ENCODE data around the gene CXCR5.

The CXCR5 gene

DNA sequence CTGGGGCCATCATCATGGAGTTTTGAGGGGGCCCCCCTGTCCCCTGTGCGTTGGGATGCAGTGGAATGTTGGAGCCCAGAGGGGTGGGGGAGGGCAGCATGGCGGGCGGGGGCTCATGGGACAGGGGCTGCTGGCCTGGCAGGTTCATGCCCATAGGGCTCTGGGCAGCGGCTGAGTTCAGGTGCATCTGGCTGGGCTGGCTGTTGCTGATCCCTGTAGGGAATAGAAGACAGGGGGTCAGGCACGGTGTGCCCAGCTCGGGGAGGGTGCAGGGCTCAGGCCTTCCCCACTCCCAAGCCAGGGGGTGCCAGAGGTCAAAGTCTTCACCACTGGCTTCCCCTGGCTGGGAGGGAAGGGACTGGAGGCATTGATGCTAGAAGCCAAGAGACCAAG lies 15.6 kb downstream of the CXCR5 start:
- FAIRE-seq: no peak

DNA sequence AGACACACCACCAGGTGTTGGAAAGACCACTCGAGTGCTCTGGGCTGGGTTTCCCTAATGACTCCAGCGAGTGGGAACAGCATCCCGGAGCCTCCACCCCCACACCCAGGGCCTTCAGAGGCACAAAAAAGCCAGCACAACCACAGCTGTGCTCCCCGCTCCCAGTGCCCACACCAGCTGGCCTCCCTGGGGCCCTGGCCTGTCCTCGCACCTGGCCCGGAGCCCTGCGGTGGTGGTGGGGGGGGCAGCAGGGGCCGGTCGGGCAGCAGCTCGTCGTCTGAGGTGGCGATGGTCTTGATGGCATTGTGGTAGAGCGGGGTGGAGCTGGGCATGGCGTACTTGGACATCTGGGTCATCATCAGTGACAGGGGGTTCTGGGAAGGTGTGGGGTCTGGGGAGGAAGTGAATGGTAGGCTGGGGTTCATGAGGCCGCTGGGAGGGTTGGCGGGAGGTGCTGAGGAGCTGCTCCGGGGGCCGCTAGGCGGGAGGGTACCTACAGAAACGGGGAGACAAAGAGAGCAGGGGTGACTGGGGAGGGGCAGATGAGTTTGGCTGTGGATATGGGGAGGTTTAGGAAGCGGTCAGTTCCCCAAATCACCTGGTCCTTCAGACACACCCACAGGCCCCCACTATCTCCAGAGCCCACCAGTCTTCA lies 16.1 kb downstream of the CXCR5 start:
- FAIRE-seq: no peak

DNA sequence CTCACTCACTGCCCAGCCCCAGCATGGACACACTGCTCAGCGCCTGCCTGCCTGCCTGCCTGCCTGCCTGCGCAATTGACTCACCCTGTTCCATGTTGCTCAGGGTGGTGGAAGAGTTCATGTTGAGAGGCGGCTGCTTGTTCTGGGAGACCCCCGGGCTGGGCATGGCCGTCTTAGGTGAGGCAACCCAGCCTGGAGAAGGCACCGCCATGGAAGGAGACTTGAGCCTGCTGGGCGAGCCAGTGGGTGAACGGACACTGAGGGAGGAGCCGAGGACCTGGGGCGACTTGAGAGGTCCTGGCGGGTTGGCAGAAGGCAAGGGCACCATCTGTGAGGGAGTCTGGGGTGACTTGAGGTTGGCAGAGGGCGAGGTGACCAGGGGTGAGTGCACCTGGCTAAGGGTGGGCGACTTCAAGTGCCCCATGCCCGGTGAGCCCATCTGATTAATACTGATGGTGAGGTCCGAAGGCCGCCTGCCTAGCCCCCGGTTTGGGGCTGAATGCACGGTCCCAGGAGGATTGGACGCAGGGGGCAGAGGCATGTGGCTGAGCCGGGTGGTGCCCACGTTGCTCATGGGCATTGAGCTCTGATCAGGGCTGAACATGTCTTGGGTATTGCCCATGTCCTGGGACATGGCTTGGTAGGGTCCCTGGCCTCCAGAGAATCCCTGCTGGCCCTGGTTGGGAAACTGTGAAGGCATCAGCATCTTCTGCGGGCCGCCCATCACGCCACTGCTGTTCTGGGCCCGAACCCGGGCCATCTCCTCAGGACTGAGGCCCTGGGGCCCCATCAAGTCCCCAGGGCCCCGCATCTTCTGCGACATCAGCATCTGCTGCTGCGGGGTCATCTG lies 17.1 kb downstream of the CXCR5 start:
- FAIRE-seq: no peak

DNA sequence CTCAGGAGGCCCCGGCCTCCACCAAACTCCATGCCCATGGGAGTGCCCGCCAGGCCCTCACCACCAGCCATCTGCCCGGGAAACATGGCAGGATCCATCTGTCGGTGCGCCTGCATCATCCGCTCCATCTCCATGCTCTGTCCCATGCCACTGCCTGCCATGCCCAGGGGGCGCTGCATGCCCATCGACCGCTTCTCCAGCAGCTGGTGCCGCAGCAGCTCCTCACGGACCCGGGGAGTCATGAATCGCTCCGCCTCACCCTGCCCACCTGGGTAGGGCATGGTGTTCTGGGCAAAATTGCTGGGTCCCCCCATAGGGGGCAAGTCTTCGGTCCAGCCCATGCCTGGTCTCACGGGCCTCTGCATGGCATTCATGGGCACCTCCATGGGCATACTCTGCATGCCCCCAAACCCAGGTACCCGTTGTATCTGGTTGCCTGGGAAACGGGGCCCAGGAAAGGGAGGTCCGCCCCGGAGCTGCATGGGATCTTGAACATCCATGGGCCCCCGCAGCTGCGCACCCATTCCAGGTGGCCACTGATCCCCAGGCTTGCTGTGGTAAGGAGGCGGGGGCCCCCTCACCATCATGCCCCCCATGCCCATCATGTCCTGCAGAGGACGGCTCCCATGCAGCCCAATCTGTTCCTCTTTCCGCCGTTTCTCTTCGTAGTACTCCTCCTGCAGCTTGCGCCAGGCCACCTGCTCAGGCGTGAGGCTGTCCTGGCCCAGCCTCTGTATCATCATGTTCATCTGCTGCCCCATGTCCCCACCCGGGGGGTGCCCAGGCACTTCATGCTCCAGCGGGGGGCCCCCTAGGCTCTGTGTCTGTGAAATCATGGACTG lies 18.0 kb downstream of the CXCR5 start:
- no peak for FAIRE-seq

DNA sequence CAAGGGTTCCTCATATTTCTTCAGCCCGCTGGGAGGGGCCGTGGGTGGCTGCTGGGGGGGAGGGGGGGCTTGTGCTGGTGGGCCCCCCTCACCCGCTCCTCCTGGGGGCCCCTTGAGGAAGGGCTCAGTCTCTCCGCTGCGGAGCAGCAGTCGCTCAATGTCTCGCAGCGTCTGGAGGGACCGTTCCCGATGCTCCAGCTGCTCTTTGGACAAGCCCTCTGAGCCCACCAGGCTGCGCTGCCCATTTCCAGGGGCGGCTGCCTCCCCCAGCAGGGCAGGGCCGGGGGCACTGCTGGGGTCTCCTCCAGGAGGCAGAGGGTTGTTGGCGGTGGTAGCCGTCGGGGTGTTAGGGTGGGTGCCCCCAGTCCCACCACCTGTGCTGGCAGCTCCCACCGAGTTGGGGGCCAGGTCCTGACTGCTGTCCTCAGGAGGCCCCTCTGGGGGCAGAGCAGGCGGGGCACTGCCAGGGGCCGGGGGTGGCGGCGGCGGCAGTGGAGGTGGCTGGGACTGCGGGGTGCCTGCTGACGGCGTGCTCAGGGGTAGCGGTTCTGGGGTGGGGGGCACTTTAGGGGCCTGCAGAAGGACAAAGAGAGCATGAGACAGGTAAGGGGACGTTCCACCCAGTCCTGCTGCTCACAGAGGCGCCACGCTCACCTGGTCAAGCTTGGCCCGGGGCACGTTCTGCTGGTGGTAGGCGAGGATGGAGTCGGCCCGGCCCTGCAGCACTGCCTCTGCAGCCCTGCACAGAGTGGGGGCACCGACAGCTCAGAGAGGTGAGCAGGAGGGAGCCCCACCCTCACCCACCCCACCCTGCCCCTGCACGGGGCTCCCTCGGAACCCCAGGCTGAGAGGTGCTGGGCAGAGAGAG lies 18.9 kb downstream of the CXCR5 start:
- FAIRE-seq: no peak

DNA sequence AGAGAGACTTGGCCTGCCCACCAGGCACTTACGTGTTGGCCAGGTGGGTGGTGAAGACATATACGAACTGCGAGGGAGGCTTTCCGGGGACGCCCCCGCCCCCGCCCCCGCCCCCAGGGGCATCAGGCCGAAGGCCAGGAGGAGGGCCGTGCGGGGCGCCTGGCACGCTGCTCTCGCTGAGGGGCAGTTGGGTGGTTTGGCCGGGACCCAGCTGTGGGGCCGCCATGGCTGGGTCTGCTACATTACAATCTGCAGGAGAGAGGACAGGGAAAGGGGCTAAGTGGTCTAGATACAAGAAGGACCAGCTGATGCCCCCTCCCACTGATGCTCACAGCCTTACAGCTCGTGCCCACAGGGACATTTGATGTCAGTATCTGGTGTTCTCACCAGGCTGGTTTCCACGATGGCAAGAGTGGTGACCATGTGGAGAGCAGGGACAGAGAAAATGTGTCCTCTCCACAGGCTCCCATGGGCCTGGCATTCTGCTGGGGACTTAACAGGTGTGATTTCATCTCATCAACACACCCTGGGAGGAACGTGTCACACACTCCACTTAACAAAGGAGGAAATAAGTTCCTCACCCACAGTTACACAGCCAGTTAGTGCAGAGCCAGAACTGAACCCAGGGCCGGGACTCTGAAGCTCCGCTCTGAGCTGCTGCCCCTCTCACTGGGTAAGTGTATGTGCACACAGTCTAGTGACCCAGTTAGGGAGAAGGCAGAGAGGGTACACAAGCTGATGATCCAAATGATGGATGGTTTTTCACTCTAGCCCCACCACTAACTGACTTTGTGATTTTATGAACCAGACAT lies 19.7 kb downstream of the CXCR5 start:
- no peak for FAIRE-seq

DNA sequence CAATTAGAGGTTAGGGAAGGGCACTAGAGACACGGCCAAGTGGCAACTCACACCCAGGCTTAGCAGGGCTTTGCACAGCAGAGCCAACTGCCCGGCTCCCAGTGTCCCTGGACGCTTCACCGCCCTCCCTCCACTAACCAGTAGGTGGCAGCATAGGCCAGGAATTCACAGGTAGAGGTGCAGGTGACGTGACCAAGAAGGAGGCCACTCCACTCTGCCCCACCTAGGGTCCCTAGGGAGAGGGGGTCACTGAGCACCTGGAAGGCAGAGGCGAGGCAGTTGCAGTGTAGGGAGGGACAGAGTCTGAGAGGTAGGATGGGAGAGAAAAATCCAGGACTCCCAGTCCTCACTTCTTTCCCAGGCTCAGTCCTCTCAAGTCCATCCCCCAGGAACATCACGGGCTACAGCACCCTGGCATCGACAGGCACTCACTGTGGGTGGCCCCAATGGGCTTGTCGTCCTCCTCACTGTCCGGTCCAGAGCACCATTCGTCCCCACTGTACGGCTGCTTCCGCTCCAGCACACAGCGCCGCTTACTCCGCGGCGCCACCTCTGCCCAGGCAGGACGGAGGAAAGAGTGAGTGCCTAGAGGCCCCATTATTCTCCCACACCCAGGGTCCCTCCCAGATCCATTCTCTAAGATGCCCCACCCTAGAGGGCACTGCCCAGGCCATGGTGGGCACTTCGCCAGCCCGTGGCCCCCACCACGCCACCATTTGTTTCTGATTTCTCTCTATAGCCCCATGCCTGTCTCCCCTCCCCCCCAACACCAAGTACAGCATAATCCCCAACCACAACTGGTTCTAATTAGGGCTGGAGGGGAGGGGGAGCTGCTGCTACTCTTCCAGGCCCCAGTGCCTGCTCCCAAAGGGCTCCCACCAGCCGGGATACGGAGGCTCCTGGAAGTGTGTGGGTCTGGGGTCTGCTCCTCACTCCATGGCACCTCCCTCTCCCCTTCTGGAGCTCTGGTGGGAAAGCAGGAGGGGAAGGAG lies 23.7 kb downstream of the CXCR5 start:
- FAIRE-seq: no peak

DNA sequence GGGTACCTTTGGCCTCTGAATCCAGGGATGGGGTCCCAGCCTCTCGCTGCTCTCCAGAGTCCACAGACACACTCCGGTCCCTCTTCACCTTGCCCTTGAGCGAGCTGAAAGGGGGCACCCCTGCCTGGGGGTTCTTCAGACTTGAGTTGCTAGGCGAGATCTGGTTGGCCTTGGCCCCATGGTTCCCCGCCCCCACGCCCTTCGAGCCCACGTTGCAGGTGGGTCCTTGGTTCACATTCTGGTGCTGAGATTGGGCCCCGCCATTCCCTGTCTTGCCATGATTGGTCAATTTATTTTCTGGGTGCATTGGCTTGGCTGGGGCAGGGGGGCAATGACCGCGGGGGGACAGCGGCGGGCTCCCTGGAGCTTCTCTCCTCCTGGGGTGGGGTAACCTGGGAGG lies 24.6 kb downstream of the CXCR5 start:
- FAIRE-seq: no peak

DNA sequence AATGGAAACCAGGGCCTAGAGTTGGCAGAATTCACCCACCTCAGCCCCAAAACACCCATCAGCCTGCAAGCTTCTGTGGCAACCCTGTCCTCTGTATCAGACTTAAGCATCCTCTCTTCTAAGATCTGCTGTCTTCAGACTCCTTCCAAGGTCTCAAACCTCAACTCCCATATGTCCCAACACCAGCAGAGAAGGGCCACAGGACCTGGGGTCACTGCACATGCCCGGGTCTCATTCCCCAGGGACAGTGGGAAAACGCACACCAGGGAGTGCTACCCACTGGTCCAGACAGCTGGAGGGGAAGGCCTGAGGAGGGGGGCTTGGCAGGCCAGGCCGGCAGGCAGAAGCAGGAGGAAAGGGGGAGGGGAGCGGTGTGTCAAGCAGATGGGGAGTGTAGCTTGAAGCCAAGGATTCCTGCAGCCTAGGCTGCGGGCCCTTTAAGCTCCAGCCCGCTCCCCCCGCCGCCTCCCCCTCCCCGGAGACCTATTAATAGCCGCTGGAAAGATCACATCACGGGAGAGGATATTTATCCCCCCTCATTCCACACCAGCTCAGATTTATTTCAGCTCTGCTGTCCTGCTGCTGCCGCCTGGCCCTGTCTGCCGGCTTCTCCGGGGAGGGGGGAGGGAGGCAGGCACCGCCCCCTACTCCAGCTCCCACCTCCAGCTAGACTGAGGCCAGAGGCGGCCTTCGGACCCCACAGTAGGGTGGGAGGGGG lies 25.4 kb downstream of the CXCR5 start:
- FAIRE-seq: no peak

DNA sequence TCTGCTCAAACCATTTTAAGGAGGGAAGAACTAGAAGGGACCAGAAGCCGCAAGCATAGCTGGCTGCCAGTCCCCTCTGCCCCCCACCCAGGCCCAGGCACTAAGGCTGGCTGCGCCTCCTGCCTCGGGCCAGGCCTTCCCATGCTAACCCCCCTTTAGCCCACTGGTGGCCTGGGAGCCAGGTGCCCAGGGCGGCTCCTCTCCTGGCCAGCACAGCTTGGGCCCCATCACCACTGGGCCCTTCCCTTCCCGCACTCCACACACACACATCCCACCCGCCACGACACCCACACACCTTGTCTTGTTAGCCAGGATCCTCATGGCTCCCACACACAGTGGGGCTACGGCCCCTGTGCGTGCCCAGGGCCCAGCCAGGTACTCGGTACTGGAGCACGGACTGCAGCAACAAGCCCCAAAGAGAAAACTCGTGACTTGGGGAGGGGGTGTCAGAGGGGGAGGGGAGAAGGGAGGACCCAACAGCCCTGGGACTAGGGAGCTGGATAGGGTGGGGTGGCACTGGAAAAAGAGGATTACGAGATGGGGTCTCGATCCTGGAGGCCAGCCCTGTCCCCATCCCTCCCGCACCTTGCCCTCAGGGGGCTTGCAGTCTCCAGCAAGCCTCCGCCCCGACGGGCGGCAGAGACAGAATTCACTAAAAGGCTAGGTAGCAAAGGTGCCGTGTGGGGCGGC lies 26.1 kb downstream of the CXCR5 start:
- no peak for FAIRE-seq

DNA sequence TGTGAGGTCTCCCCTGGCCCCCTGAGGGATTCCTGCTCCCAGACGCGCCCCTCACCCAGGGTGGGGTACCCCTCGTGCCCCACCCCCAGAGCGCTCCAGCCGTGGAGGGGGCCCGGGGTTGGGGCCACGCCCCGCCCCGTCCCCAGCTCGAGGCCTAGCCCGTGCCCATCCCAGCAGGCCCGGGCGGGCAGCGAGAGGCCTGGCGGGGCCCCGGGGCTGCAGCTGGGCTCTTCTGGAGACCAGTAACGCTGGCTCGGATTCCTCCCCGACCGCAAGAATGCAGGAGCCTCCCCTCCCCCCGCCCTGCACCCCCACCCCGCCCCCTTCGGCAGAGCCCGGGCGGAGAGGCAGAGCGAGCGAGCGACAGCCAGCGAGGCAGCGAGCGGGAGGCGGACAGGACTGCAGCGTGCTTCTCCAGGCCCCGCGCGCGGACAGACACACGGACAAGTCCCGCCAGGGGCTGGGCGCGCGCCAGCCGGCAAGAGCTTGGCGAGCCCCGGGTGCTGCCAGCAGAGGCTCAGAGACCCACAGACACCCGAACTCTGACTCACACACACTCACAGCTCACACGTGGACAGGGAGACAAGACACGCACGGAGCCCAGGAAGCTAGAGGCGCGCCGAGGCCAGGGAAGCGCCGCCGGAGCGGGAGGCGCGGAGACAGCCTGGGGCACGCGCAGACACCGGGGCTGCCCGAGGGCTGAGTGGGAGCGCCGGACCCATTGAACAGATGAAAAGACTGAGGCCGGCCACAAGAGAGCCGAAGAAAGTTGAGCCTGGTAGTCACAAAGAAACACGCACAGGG lies 26.8 kb downstream of the CXCR5 start:
- FAIRE-seq: no peak

DNA sequence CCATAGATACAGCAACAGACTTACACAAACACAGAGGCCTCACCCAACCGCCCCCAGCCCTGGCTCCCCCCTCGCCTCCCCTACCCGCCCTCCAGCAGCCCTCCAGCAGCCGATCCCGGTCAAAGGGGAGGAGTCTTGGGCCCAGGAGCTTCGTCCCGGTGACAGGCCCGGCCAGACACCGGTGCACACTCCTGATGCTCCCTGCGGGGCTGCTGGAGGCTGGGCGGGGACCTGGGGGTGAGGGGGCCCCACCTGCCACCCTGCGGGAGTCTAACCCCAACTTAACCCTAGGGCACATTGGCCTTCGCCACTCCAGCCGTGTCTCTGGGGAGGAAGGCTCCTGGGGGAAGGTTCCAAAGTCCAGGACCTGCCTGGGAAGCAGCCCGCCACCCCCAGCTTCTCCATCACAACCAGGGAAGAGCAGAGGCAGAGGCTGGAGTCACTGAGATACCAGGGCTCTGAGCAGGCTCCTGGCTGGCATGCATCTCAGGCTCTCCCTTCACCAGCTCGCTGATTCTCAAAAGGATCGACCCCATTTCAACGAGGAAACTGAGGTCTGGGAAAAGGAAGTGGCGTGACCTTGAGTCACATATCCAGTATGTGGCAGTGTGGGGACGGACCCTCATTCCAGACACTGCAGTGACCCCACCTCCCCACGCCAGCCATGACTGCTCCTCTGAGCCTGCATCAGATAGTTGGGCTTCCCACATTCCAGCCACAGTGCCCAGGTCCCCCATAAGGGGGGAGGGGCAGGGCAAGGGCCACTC lies 27.6 kb downstream of the CXCR5 start:
- FAIRE-seq: no peak

DNA sequence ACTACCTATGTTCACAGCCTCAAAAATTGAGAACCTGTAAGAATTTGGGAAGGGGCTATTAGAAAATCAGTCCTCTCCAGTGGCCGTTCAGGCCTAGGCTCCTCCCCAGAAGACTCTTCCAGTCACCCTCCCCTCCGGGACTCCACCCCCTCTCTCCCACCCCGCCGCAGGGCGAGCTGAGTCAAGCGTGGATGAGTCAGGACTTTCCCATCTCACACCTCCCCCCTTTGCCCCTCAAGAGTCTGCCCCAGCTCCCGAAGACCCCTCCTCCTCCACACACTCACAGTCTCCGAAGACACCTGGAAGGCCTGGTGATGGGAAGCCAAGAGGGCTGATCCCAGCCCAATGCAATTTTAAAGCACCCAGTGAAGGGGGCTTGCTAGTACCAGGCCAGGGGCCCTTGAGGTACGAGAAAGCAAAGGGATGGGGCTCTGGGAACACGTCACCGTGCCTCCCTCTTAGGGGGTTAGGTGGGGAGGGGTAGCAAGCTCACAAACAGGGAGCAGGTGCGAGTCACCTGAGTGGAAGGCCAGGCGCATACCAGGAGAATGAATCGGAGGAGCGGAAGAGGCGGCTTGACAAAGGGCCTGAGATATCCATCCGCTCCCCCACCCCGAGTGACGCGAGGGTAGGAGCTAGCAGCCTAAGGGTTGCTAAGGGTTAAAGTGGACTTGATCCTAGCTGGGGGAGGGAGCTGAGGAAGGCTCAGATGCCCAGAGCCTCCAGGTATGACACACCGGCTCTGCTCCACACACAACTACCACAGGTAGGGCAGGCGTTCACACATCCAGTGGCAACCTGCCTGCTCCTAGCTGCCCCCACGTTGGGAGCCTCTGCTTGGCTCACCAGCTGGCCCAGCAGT lies 28.4 kb downstream of the CXCR5 start:
- no peak for FAIRE-seq

DNA sequence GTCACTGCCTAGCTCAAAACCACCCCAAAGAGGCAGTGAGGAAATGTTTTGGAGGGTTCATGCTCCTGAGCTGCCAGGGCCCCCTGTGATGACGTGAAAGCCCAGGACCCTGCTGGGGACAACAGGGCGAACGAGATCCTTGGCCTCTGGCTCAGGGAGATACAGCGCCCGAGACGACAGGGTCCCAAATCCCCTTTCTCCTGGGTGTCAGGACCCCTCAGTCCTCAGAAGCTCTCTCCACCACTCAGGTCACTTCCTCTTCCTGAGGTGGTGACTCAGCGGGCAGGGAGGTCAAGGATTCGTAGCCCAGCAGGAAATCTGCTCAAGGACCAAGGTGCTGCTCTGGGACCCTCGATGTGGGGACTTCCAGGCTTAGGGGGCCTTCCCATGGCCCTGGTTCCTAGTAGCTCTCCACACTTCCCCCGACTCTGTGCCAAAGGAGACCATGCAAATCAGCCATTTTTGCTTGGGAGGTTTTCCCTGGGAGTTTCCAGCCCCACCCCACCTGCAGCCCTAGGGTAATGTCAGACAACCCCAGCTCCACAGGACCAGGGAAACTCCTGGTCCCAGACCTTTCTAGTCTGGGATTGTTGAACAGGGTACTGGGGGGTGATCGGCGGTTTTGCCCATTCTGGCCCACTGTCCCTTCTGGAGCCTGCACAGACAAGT lies 29.2 kb downstream of the CXCR5 start:
- no peak for FAIRE-seq

DNA sequence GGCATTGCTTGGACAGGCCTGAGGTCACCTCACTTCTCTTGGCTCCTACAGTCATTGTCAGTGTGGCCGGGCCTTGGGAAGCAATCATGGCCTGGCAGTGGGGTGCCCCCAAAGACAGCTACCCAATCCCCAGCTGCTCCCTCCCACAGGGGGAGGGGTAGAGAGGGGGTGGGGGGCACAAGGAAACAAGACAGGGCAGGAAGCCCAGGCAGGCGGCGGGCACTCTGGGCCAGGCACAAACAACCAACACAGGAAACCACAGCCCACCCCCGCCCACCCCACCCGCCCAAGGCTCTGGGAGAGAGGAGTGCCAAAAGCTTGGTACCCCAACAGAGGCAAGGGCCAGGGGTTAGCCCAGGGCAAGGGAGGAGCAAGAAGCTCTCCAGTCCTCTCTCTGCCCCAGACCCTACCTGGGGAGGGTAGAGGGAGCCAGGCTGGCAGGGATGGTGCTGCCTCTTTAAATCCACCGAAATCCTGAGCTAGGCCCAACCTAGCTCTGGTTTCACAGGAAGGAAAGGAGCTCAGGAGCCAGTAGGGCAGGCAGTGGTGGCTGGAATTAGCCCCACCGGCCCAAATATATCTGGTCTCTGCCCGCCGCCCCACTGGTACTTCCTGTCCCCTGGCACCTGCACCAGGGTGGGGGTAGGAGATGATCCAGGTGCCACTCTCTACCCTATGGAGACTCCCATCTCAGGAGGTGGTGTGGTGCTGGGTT lies 29.9 kb downstream of the CXCR5 start:
- FAIRE-seq: no peak
